ENCODE data around the gene TPBGL. TPM values are rescaled to one million over a fixed set of nuclear protein-coding genes. Genes with fewer than 3 reads are reported as not detected.

The TPBGL gene
- total RNA-seq, 1 donor from 2014 or later, result not detected

GRCh38 chr11:75254326-75254725 is 13.8 kb downstream of the TPBGL start:
- H3K9me3 Mint-ChIP-seq (ENCODE audit: unreplicated experiment), result peaks cover 7% of the 10 kb centered on the region
- H3K4me1 Mint-ChIP-seq (ENCODE audit: unreplicated experiment), result no peaks in the 10 kb centered on the region
- H3K4me3 Mint-ChIP-seq (ENCODE audit: unreplicated experiment), result no peak overlapping the region
- DNase-seq (ENCODE audit: extremely low spot score, unreplicated experiment), result no peak
- TF ChIP-seq CTCF (IDR thresholded peaks at IDR 0.05), result no peak
- no peaks in the 10 kb centered on the region for H3K36me3 Mint-ChIP-seq (ENCODE audit: unreplicated experiment)
- no peak overlapping the region for H3K27ac Mint-ChIP-seq (ENCODE audit: unreplicated experiment)
- peaks cover 48% of the 10 kb centered on the region for H3K27me3 Mint-ChIP-seq (ENCODE audit: unreplicated experiment)

DNA sequence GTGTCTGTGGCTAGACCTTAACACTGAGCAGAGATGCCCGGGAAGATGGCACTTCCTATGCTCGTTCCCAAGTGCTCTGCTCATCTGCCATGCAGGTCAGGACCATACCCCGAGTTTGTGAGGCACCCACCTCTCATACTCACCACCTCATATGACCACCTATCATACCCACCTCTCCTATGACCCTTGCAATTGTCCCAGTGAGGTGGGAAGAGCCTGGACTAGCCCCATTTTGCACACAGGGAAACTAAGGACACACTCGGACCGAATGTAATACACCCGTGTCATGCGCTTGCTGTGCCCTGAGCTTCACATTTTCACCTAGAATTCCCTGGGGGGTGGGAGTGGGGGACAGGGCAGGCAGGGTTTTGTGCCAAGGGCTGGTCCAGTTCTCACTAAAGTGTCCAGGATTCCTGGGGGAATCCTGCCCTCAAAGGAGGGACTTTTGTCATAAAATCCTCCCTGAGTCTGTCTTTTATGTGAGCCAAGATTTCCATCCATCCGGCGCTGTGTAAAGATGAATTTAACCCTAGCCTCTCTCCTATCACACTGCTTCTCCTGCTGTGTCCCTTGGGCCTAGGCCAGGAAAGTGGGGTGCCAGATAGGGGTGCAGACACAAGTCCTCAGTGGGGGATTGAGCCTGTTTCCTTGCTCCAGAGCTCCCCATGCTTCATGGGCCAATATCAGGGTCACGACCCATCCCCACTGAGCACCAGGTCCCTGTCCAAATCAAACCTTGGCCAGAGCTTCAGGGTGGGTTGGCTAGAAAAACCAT is 20.0 kb downstream of the TPBGL start:
- Mint-ChIP-seq H3K27me3 (ENCODE audit: unreplicated experiment) (peaks cover 28% of the 10 kb centered on the region), H3K27ac (ENCODE audit: unreplicated experiment) (no peak overlapping the region), H3K4me3 (ENCODE audit: unreplicated experiment) (no peak overlapping the region), H3K9me3 (ENCODE audit: unreplicated experiment) (no peaks in the 10 kb centered on the region), H3K4me1 (ENCODE audit: unreplicated experiment) (no peaks in the 10 kb centered on the region), H3K36me3 (ENCODE audit: unreplicated experiment) (no peaks in the 10 kb centered on the region)
- DNase-seq (ENCODE audit: extremely low spot score, unreplicated experiment), result no peak
- no peak for TF ChIP-seq CTCF (IDR thresholded peaks at IDR 0.05)

DNA sequence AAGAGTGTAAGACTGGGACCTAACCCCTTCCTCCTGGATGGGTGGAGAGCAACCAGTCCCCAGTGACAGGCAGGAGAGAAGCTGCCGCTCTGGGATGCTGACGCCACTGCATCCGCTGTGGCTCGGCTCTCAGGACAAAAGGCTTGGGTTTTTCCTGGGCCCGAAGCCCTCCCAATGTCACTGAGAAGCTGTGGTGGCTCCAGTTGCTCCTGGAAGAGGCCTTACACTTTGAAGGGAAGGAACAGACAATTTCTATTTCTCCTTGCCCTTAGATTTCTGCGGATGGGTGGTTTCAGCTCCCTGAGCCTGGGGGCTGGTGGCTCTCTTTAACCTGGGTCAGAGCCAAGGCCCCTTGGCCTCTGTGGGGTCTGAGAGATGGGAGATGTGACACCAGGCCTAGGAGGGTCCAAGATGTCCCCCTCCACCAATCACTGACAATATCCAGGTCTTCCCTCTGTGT is 21.4 kb downstream of the TPBGL start:
- Mint-ChIP-seq H3K4me3 (ENCODE audit: unreplicated experiment) (no peak overlapping the region), H3K4me1 (ENCODE audit: unreplicated experiment) (no peaks in the 10 kb centered on the region), H3K9me3 (ENCODE audit: unreplicated experiment) (no peaks in the 10 kb centered on the region), H3K27ac (ENCODE audit: unreplicated experiment) (no peak overlapping the region), H3K36me3 (ENCODE audit: unreplicated experiment) (no peaks in the 10 kb centered on the region), H3K27me3 (ENCODE audit: unreplicated experiment) (peaks cover 16% of the 10 kb centered on the region)
- DNase-seq (ENCODE audit: extremely low spot score, unreplicated experiment), result no peak
- no peak for TF ChIP-seq CTCF (IDR thresholded peaks at IDR 0.05)

DNA sequence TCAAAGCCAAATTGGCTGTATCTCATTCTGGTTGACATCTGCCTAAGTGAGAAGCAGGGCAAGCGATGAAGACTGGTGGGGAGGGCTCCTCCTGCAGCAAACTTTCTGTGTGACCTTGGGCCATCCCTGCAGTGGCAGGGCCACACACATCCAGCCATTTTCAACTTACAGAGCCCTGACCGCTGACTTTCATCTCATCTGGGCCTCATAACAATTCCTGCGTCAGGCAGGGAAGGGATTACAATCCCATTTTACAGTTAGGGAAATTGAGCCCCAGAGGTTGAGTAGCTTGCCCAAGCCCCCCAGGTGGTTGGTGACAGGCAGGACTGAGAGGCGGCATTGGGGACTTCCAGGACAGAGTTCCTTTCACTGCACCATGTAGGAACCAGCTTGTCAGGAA is 21.9 kb downstream of the TPBGL start:
- DNase-seq (ENCODE audit: extremely low spot score, unreplicated experiment), result no peak
- Mint-ChIP-seq H3K27me3 (ENCODE audit: unreplicated experiment) (peaks cover 12% of the 10 kb centered on the region), H3K4me3 (ENCODE audit: unreplicated experiment) (no peak overlapping the region), H3K4me1 (ENCODE audit: unreplicated experiment) (no peaks in the 10 kb centered on the region), H3K9me3 (ENCODE audit: unreplicated experiment) (no peaks in the 10 kb centered on the region), H3K36me3 (ENCODE audit: unreplicated experiment) (no peaks in the 10 kb centered on the region), H3K27ac (ENCODE audit: unreplicated experiment) (no peak overlapping the region)
- no peak for TF ChIP-seq CTCF (IDR thresholded peaks at IDR 0.05)

GRCh38 chr11:75262961-75263852 is 22.6 kb downstream of the TPBGL start:
- no peaks in the 10 kb centered on the region for H3K36me3 Mint-ChIP-seq (ENCODE audit: unreplicated experiment)
- no peak for TF ChIP-seq CTCF (IDR thresholded peaks at IDR 0.05)
- DNase-seq (ENCODE audit: extremely low spot score, unreplicated experiment), result no peak
- no peak overlapping the region for H3K4me3 Mint-ChIP-seq (ENCODE audit: unreplicated experiment)
- H3K27me3 Mint-ChIP-seq (ENCODE audit: unreplicated experiment), result peaks cover 6% of the 10 kb centered on the region
- H3K9me3 Mint-ChIP-seq (ENCODE audit: unreplicated experiment), result no peaks in the 10 kb centered on the region
- no peak overlapping the region for H3K27ac Mint-ChIP-seq (ENCODE audit: unreplicated experiment)
- no peaks in the 10 kb centered on the region for H3K4me1 Mint-ChIP-seq (ENCODE audit: unreplicated experiment)
